PC-9 (cell line): ENCODE data around the gene MYH3.

Experiments used
- CTCF ChIP-seq: fragments of 200-600 bp; sonication (generic); conservative IDR thresholded peaks from 2 replicates; pipeline ENCODE4 v1.6.1; 2017; ENCODE audit warnings: mixed run types, antibody characterized with exemption, mild to moderate bottlenecking, moderate library complexity
- EZH2 ChIP-seq: fragments of 200-600 bp; sonication (generic); IDR thresholded peaks from 2 replicates; pipeline ENCODE4 v1.8.0; 2017; ENCODE audit warnings: antibody characterized with exemption, low read depth

- no peak for TF ChIP-seq CTCF
- no peak for TF ChIP-seq EZH2
These were observed 46.2 kb downstream of the MYH3 start for GRCh38 chr17:10610884-10611283.
